HEK293T (cell line): Measurements from ENCODE around the gene RASSF5.

Experiments
- CTCF ChIA-PET: fragments of 350-600 bp; formaldehyde crosslinking; extraction: SDS; loops from one replicate; lab custom pipeline; 2021; ENCODE audit warnings: antibody characterized with exemption, inconsistent platforms; lab: Yijun Ruan, JAX
- POLR2A ChIA-PET: fragments of 350-600 bp; formaldehyde crosslinking; extraction: SDS; loops from one replicate; lab custom pipeline; 2020; ENCODE audit warnings: antibody characterized with exemption, inconsistent platforms; lab: Yijun Ruan, JAX
- DNase-seq: peaks from one replicate; pipeline ENCODE4 v3.0.0; 2012; ENCODE audit warnings: mixed read lengths; ENCODE audit errors: extremely low spot score
- ARNT ChIP-seq: fragments of 450-650 bp; IDR thresholded peaks from 2 replicates; pipeline ENCODE4 v1.6.1; 2017; ENCODE audit warnings: mild to moderate bottlenecking
- BHLHE40 ChIP-seq: fragments of 450-650 bp; IDR thresholded peaks from 2 replicates; pipeline ENCODE4 v1.6.1; 2016; ENCODE audit warnings: mild to moderate bottlenecking, moderate library complexity, borderline replicate concordance
- CTBP1 ChIP-seq: fragments of 450-650 bp; IDR thresholded peaks from 2 replicates; pipeline ENCODE4 v1.6.1; 2016; ENCODE audit warnings: borderline replicate concordance
- ELF4 ChIP-seq: fragments of 450-650 bp; IDR thresholded peaks from 2 replicates; pipeline ENCODE4 v1.6.1; 2017; ENCODE audit warnings: antibody characterized with exemption
- FOXA1 ChIP-seq: fragments of 450-650 bp; IDR thresholded peaks from 2 replicates; pipeline ENCODE4 v1.6.1; 2016; ENCODE audit warnings: mild to moderate bottlenecking
- FOXK2 ChIP-seq: fragments of 450-650 bp; IDR thresholded peaks from 2 replicates; pipeline ENCODE4 v1.6.1; 2016; ENCODE audit warnings: mild to moderate bottlenecking
- FOXM1 ChIP-seq: fragments of 450-650 bp; IDR thresholded peaks from 2 replicates; pipeline ENCODE4 v1.6.1; 2017; ENCODE audit warnings: mild to moderate bottlenecking, borderline replicate concordance
- HDGF ChIP-seq: fragments of 450-650 bp; IDR thresholded peaks from 2 replicates; pipeline ENCODE4 v1.6.1; 2017; ENCODE audit warnings: antibody characterized with exemption, borderline replicate concordance
- L3MBTL2 ChIP-seq: fragments of 450-650 bp; conservative IDR thresholded peaks from 2 replicates; pipeline ENCODE4 v1.6.1; 2016; ENCODE audit warnings: mild to moderate bottlenecking
- LEF1 ChIP-seq: fragments of 450-650 bp; IDR thresholded peaks from 2 replicates; pipeline ENCODE4 v1.6.1; 2017; ENCODE audit warnings: mild to moderate bottlenecking, borderline replicate concordance
- NFRKB ChIP-seq: fragments of 450-650 bp; IDR thresholded peaks from 2 replicates; pipeline ENCODE4 v1.6.1; 2016; ENCODE audit warnings: mild to moderate bottlenecking, moderate library complexity
- SP1 ChIP-seq: fragments of 450-650 bp; IDR thresholded peaks from 2 replicates; pipeline ENCODE4 v1.6.1; 2017
- SUZ12 ChIP-seq: fragments of 450-650 bp; IDR thresholded peaks from 2 replicates; pipeline ENCODE4 v1.6.1; 2016; ENCODE audit warnings: mild to moderate bottlenecking
- TARDBP ChIP-seq: fragments of 450-650 bp; IDR thresholded peaks from 2 replicates; pipeline ENCODE4 v1.6.1; 2016
- ZNF384 ChIP-seq: fragments of 450-650 bp; IDR thresholded peaks from 2 replicates; pipeline ENCODE4 v1.6.1; 2016
- TF ChIP-seq, protein P1 (sequence below): fragments of 450-650 bp; IDR thresholded peaks from 2 replicates; pipeline ENCODE4 v1.6.1; 2016

The RASSF5 gene

DNA sequence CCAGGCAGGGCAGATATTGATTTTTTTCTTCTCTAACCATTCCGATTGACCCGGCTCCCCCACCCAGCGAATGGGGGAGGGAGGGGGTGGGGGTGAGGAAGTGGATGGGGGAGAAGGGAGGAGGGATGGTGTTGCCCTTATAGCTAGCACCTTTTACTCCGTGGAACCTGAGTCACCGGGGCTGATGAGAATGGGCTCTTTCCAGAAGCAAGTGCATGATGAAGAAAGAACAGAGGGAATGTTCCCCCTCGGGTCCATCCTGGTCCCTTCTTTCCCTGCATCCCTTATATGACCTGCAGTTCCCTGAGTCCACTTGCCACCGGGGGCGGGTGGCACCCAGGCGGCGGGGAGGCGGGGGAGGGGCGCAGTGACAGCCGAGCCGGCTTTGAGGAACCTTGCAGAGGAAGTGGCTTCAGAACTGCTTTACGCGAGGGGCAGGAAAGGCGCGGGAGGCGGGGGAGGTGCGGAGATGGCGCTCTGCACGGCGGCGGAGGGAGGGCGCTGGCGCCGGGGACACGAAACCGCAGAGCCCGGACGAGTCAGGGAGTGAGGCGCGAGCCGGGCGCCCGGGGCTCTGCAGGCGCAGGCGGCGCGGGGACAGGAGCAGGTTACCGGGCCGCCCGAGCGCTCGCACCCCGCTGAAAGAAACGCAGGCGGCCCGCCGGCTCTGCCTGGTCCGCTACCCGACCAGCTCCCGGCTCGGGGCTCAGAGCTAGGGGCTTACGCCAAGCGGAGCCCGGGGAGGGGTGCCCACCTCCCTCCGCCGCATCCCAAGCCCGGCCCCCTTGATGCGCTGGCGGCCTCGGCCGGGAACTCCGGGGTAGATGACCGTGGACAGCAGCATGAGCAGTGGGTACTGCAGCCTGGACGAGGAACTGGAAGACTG is 49.7 kb downstream of the RASSF5 start:
- ChIA-PET POLR2A (interaction anchor here (1.9 kb wide), 1 partner anchor 12 kb away, joined by 4 read pairs; no protein-coding TSS in a partner anchor), CTCF (interaction anchor here (0.6 kb wide), 1 partner anchor 11 kb away, joined by 3 read pairs; no protein-coding TSS in a partner anchor)
- TF ChIP-seq LEF1, result no peak
- TF ChIP-seq SUZ12, result no peak
- no peak for TF ChIP-seq TARDBP
- no peak for TF ChIP-seq ZNF384
- TF ChIP-seq FOXA1, result no peak
- no peak for TF ChIP-seq BHLHE40
- TF ChIP-seq ARNT, result no peak
- no peak for TF ChIP-seq SP1
- no peak for TF ChIP-seq FOXK2
- TF ChIP-seq ELF4, result no peak
- TF ChIP-seq, protein P1, sequence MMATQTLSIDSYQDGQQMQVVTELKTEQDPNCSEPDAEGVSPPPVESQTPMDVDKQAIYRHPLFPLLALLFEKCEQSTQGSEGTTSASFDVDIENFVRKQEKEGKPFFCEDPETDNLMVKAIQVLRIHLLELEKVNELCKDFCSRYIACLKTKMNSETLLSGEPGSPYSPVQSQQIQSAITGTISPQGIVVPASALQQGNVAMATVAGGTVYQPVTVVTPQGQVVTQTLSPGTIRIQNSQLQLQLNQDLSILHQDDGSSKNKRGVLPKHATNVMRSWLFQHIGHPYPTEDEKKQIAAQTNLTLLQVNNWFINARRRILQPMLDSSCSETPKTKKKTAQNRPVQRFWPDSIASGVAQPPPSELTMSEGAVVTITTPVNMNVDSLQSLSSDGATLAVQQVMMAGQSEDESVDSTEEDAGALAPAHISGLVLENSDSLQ, result no peak
- TF ChIP-seq NFRKB, result no peak
- TF ChIP-seq CTBP1, result no peak
- DNase-seq, result peak; percentile 71

DNA sequence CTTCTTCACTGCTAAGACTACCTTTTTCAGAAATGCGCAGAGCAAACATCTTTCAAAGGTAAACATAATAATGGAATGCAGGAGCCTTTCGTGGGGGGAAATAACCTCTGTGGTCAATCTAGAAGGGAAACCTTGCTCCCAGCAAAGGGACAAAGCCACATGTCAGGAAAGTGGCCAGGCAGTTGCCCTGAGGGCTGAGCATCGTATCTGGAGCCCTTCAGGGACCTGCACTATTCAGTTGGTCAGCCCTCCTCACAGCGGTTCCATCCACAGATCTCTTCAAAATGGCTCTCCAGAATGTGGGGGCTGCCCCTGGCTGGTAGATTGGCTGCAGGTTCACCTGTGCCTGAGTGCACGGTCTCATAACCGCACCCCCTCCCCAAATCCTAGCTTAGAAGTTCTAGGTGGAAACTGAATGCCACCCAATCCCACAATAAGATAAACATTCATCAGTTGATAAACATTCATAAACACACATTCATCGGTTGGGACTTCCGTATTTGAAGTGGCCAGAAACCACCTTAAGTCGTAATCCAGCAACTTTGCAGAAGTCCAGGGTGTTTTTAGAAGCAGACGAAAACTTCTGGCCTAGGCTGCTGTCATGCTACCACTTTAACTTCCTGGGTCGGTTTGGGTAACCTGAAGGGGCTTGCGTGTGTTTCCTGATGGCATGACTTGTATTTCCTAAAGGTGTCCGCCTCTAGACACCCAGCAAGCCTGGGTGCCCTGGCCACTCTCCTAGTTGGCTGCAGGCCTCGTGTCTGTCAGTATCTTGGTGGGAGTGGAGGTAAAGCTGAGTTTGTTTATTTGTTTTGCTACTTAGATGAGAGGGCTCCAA is 50.5 kb downstream of the RASSF5 start:
- ChIA-PET CTCF (interaction anchor here (0.6 kb wide), 1 partner anchor 12 kb away, joined by 3 read pairs; no protein-coding TSS in a partner anchor), POLR2A (interaction anchor here (1.9 kb wide), 1 partner anchor 11 kb away, joined by 4 read pairs; no protein-coding TSS in a partner anchor)
- DNase-seq, result no peak
- TF ChIP-seq CTBP1, result no peak
- 0 out of 2 replicates have a peak, but pooled peaks have one; percentile 27 for TF ChIP-seq L3MBTL2
- no peak for TF ChIP-seq ELF4

DNA sequence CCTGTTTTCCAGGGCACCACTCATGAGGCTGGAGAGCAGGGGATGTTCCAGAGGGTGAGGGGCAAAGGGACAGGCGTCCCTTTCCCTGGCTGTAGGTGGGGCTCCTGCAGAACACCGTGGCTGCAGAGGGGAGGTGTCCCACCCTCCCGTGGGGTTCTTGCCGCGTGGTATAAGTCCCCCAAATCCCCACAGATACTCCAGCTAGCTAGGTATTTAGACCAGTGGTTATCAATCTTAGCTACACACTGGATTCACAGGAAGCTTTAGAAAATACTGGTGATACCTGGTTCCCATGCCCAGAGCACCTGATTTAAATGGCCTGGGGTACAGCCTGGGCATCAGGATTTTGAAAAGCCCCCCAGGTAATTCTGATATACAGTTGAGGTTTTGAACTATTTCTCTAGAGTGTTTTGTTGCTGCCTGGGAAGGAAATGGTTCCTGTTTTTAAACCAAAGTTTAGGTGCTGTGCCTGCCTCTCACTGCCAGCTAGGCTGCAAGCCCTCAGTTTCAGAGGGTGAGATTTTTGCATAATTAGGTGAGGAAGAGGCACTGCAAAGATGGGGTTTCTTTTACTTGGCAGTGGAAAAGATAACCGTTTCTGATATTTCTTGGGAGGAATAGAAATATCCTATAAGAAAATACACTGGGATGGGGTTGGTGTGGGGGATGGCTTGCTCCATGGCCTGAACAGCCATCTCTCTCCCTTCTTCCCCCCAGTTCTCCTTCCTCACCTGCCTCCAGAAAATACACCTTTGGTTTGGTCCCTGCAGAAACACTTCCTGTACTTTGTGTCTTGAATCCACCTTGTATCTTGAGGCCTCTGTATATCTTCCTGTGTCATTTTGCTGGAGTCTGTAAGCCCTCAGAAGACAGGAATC is 51.7 kb downstream of the RASSF5 start:
- DNase-seq, result no peak
- POLR2A ChIA-PET, result interaction anchor here (1.9 kb wide), 1 partner anchor 10 kb away, joined by 4 read pairs; no protein-coding TSS in a partner anchor
- CTCF ChIA-PET, result interaction anchor here (0.8 kb wide), 1 partner anchor 14 kb away, joined by 4 read pairs; no protein-coding TSS in a partner anchor
- TF ChIP-seq FOXM1 (no peak), FOXA1 (no peak), FOXK2 (no peak), HDGF (no peak), LEF1 (no peak), BHLHE40 (no peak)

DNA sequence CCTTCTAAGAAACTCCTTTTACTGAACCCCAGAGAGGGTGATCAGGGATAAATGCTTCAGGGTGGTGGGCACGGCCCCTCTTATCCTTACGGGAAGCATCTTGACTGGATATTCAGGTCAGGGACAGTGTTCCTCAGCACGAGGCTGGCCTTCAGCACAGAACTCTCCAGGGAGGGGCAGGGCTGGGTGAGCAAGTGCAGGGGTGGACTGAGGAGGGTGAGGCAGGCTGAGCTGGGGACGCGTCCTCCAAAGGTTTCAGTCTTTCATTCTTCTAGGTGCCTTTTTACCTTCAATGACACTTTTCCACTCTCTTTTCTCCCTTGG is 52.3 kb downstream of the RASSF5 start:
- DNase-seq, result no peak
- TF ChIP-seq L3MBTL2 (no peak), CTBP1 (no peak), NFRKB (no peak), SUZ12 (no peak), LEF1 (no peak), TARDBP (no peak), HDGF (no peak), FOXK2 (no peak), ZNF384 (no peak), FOXM1 (no peak), SP1 (no peak)
- ChIA-PET CTCF (interaction anchor here (0.7 kb wide), 1 partner anchor 14 kb away, joined by 4 read pairs; no protein-coding TSS in a partner anchor), POLR2A (no interaction called here)

DNA sequence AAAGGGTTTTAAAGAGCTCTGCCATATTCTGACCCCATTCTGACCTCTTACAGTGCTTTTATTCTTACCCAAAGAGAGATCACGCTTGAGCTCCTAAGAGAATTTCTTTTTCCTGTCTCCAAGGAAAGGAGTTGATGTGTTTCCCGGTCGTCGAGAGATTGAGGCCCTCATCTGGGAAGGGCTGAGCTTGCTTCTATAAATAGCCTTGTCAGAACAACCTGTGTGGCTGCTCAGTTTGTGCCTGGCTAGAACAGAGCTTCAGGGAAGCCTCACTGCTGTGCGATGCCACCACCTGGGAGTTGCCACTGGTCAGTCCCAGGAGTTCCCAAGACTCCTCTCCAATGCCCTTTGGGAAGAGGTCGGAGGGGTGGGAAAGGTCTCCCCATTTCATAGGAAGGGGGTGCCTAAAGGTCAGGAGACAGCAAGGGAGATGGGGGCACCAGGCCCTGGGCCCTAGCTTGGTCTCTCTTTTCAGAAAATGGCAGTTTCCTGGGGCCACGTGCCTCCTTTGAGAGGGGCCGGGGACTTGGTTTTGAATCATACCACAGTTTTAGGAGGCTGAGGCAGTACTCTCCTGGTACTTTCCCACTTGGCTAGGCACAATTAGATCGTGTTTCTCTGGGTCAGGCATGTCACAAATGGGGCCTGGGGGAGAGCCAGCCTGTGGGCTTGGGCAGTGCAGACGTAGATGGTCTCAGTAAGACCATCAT is 52.8 kb downstream of the RASSF5 start:
- POLR2A ChIA-PET, result no interaction called here
- CTCF ChIA-PET, result interaction anchor here (0.7 kb wide), 1 partner anchor 15 kb away, joined by 4 read pairs; no protein-coding TSS in a partner anchor
- TF ChIP-seq NFRKB (no peak), FOXA1 (no peak), ZNF384 (no peak), L3MBTL2 (no peak), FOXK2 (no peak), ELF4 (no peak), SP1 (no peak), SUZ12 (no peak)
- DNase-seq, result no peak
